ENCODE results near the gene NYNRIN. TPM values are rescaled to one million over a fixed set of nuclear protein-coding genes. Genes with fewer than 3 reads are reported as not detected.

The NYNRIN gene
- total and polyA plus RNA-seq, 10 of the 15 experiments (the other 5 are each of a cell fraction or from before 2014, with no cell fraction given): under 0.01 to 0.15 (median 0.01) TPM; not detected in 5

- TF ChIP-seq RELB (IDR thresholded peaks at IDR 0.05; ENCODE audit: low read depth) (no peak), SMC3 (IDR thresholded peaks at IDR 0.05; ENCODE audit: borderline replicate concordance, low read length) (peak; percentile 63; the same call in 1 of the 2 replicates), BCL3 (IDR thresholded peaks at IDR 0.05; ENCODE audit: borderline replicate concordance, insufficient read depth, low read depth, low read length, poor library complexity, severe bottlenecking) (no peak), SREBF2 (IDR thresholded peaks at IDR 0.05; ENCODE audit: low read length) (no peak), ETV6 (conservative IDR thresholded peaks at IDR 0.05 in 1 of 2, IDR thresholded peaks at IDR 0.05 in 1 of 2; ENCODE audit: borderline replicate concordance in 1 of 2, low read depth in 1 of 2) (no peak), MXI1 (IDR thresholded peaks at IDR 0.05; ENCODE audit: low read depth, low read length) (no peak), IKZF1 (conservative IDR thresholded peaks at IDR 0.05) (0 out of 2 replicates have a peak, but pooled peaks have one; percentile 17), SUPT20H (IDR thresholded peaks at IDR 0.05; ENCODE audit: borderline replicate concordance, control insufficient read depth, low read depth, low read length) (no peak), RBBP5 (conservative IDR thresholded peaks at IDR 0.05) (no peak), NR2C1 (IDR thresholded peaks at IDR 0.05) (no peak), PKNOX1 (IDR thresholded peaks at IDR 0.05) (no peak), SRF (IDR thresholded peaks at IDR 0.05; ENCODE audit: low read depth in 2 of 2, low read length in 2 of 2) (no peak), ATF7 (IDR thresholded peaks at IDR 0.05; ENCODE audit: low read depth) (0 out of 2 replicates have a peak, but pooled peaks have one; percentile 10), HDGF (IDR thresholded peaks at IDR 0.05) (no peak), ZBTB40 (IDR thresholded peaks at IDR 0.05; ENCODE audit: borderline replicate concordance) (no peak), RCOR1 (conservative IDR thresholded peaks at IDR 0.05; ENCODE audit: low read depth, low read length) (no peak), SMAD5 (IDR thresholded peaks at IDR 0.05; ENCODE audit: low read depth) (no peak), BACH1 (IDR thresholded peaks at IDR 0.05; ENCODE audit: borderline replicate concordance) (no peak), CBFB (IDR thresholded peaks at IDR 0.05; ENCODE audit: low read depth) (peak; percentile 56; the same call in 1 of the 2 replicates), IKZF2 (IDR thresholded peaks at IDR 0.05) (0 out of 4 replicates have a peak, but pooled peaks of 1 of the 2 experiments have one; percentile 5), ZNF384 (IDR thresholded peaks at IDR 0.05; ENCODE audit: borderline replicate concordance, low read depth, low read length) (no peak), WRNIP1 (IDR thresholded peaks at IDR 0.05; ENCODE audit: borderline replicate concordance, low read depth, low read length) (no peak)
Measured at GRCh38 chr14:24365600-24366412, 33.0 kb upstream of the NYNRIN start (continued).
